ENCODE measurements around the gene DOCK1. TPM values are rescaled to one million over a fixed set of nuclear protein-coding genes. Genes with fewer than 3 reads are reported as not detected.

The DOCK1 gene
- total RNA-seq, 1 experiment from 2014 or later: 40.0 TPM

GRCh38 chr10:127034790-127035189, 129.6 kb downstream of the DOCK1 start:
- TF ChIP-seq CTCF (IDR thresholded peaks at IDR 0.05; ENCODE audit: unreplicated experiment): no peak
- Mint-ChIP-seq H3K9me3 (ENCODE audit: unreplicated experiment) (no peaks in the 10 kb centered on the region), H3K27me3 (ENCODE audit: insufficient read depth, unreplicated experiment) (no peaks in the 10 kb centered on the region), H3K4me1 (ENCODE audit: insufficient read depth, unreplicated experiment) (peaks cover 7% of the 10 kb centered on the region), H3K36me3 (ENCODE audit: insufficient read depth, unreplicated experiment) (peaks cover 56% of the 10 kb centered on the region), H3K4me3 (ENCODE audit: unreplicated experiment) (no peak overlapping the region), H3K27ac (ENCODE audit: low read depth, unreplicated experiment) (no peak overlapping the region)
- CTCF ChIA-PET: interaction anchor here (0.6 kb wide), 2 partner anchors 40 to 1045 kb away, joined by 3 read pairs; no protein-coding TSS in a partner anchor
- POLR2A ChIA-PET: no interaction called here
- intact Hi-C loops (cut with micrococcal nuclease): no loop called here
- DNase-seq (ENCODE audit: unreplicated experiment): no peak
- no TSS peak for BruUV-seq (replicated peaks)

GRCh38 chr10:127035827-127036226, 130.6 kb downstream of the DOCK1 start:
- no peak for TF ChIP-seq CTCF (IDR thresholded peaks at IDR 0.05; ENCODE audit: unreplicated experiment)
- no peak for DNase-seq (ENCODE audit: unreplicated experiment)
- intact Hi-C loops (cut with micrococcal nuclease): no loop called here
- BruUV-seq (replicated peaks): no TSS peak
- Mint-ChIP-seq H3K27ac (ENCODE audit: low read depth, unreplicated experiment) (no peak overlapping the region), H3K9me3 (ENCODE audit: unreplicated experiment) (no peaks in the 10 kb centered on the region), H3K4me1 (ENCODE audit: insufficient read depth, unreplicated experiment) (peaks cover 10% of the 10 kb centered on the region), H3K4me3 (ENCODE audit: unreplicated experiment) (no peak overlapping the region), H3K27me3 (ENCODE audit: insufficient read depth, unreplicated experiment) (no peaks in the 10 kb centered on the region), H3K36me3 (ENCODE audit: insufficient read depth, unreplicated experiment) (peaks cover 56% of the 10 kb centered on the region)
- POLR2A ChIA-PET: interaction anchor here (0.6 to 0.7 kb wide), 2 partner anchors 9 to 506 kb away, joined by 3 read pairs; no protein-coding TSS in a partner anchor
- CTCF ChIA-PET: no interaction called here

GRCh38 chr10:127036987-127037386, 131.8 kb downstream of the DOCK1 start:
- POLR2A ChIA-PET: no interaction called here
- intact Hi-C loops (cut with micrococcal nuclease): no loop called here
- no peak for DNase-seq (ENCODE audit: unreplicated experiment)
- Mint-ChIP-seq H3K36me3 (ENCODE audit: insufficient read depth, unreplicated experiment) (peaks cover 59% of the 10 kb centered on the region), H3K27ac (ENCODE audit: low read depth, unreplicated experiment) (no peak overlapping the region), H3K27me3 (ENCODE audit: insufficient read depth, unreplicated experiment) (no peaks in the 10 kb centered on the region), H3K4me3 (ENCODE audit: unreplicated experiment) (no peak overlapping the region), H3K4me1 (ENCODE audit: insufficient read depth, unreplicated experiment) (peaks cover 21% of the 10 kb centered on the region), H3K9me3 (ENCODE audit: unreplicated experiment) (no peaks in the 10 kb centered on the region)
- CTCF ChIA-PET: no interaction called here
- no TSS peak for BruUV-seq (replicated peaks)
- no peak for TF ChIP-seq CTCF (IDR thresholded peaks at IDR 0.05; ENCODE audit: unreplicated experiment)

- Mint-ChIP-seq H3K27me3 (ENCODE audit: insufficient read depth, unreplicated experiment) (no peaks in the 10 kb centered on the region), H3K4me3 (ENCODE audit: unreplicated experiment) (no peak overlapping the region), H3K36me3 (ENCODE audit: insufficient read depth, unreplicated experiment) (peaks cover 69% of the 10 kb centered on the region), H3K27ac (ENCODE audit: low read depth, unreplicated experiment) (no peak overlapping the region), H3K4me1 (ENCODE audit: insufficient read depth, unreplicated experiment) (peaks cover 16% of the 10 kb centered on the region), H3K9me3 (ENCODE audit: unreplicated experiment) (no peaks in the 10 kb centered on the region)
- no TSS peak for BruUV-seq (replicated peaks)
- no peak for DNase-seq (ENCODE audit: unreplicated experiment)
- no peak for TF ChIP-seq CTCF (IDR thresholded peaks at IDR 0.05; ENCODE audit: unreplicated experiment)
- ChIA-PET CTCF (no interaction called here), POLR2A (no interaction called here)
- intact Hi-C loops (cut with micrococcal nuclease): no loop called here
These were observed 134.2 kb downstream of the DOCK1 start for GRCh38 chr10:127039435-127039834.
